Upper lobe of left lung (tissue), 4 donors: ENCODE measurements around the gene GAB3.

Experiments used
- CTCF ChIP-seq, 6 experiments: fragments of 450-650 bp in 4 of 6; fragments of 200-600 bp in 2 of 6; sonication (generic) in 2 of 6; IDR thresholded peaks; one replicate each; pipeline ENCODE4 v1.5.1; 2016 to 2019; ENCODE audit warnings: antibody characterized with exemption in 6 of 6
- POLR2AphosphoS5 ChIP-seq, 2 donors: sonication (generic); formaldehyde crosslinking; IDR thresholded peaks; one replicate each; pipeline ENCODE4 v1.5.1; 2017; ENCODE audit warnings: antibody characterized with exemption in 2 of 2

GRCh38 chrX:154727871-154728270 lies 23.0 kb downstream of the GAB3 start:
- TF ChIP-seq CTCF (IDR thresholded peaks at IDR 0.05) (no peak), POLR2AphosphoS5 (IDR thresholded peaks at IDR 0.05) (peak in 1 of 2 donors; percentile 13)
